DOHH2 (cell line): ENCODE measurements around the gene MIXL1.
A peak's percentile ranks its signal among the peaks of the same experiment; 100 is the strongest.

ENCODE experiments used
- H3F3A ChIP-seq: fragments of 200-600 bp; sonication (generic), shearing (Covaris generic); 2 replicates; pipeline ENCODE4 v1.6.0; 2016; ENCODE audit warnings: antibody characterized with exemption, mild to moderate bottlenecking; ENCODE audit not compliant: control insufficient read depth, insufficient read depth
- H3K27ac ChIP-seq: fragments of 200-600 bp; sonication (generic); 2 replicates; pipeline ENCODE4 v1.5.1; 2014; ENCODE audit warnings: low read depth, mild to moderate bottlenecking, low read length, moderate library complexity
- H3K27me3 ChIP-seq: fragments of 200-600 bp; sonication (generic); 2 replicates; pipeline ENCODE4 v1.6.1; 2014; ENCODE audit warnings: mild to moderate bottlenecking, low read length, mixed read lengths; ENCODE audit not compliant: control insufficient read depth
- H3K36me3 ChIP-seq: fragments of 200-600 bp; sonication (generic); 2 replicates; pipeline ENCODE4 v1.6.1; 2014; ENCODE audit warnings: mild to moderate bottlenecking, low read length, moderate library complexity, mixed read lengths; ENCODE audit not compliant: control insufficient read depth
- H3K4me1 ChIP-seq: fragments of 200-600 bp; sonication (generic); 2 replicates; pipeline ENCODE4 v1.6.1; 2014; ENCODE audit warnings: mild to moderate bottlenecking, low read length, mixed read lengths; ENCODE audit not compliant: control insufficient read depth
- H3K4me2 ChIP-seq: fragments of 200-600 bp; sonication (generic); 2 replicates; pipeline ENCODE4 v1.6.0; 2014; ENCODE audit warnings: mild to moderate bottlenecking, low read length, moderate library complexity
- H3K4me3 ChIP-seq: fragments of 200-600 bp; sonication (generic); 2 replicates; pipeline ENCODE4 v1.5.1; 2014; ENCODE audit warnings: mild to moderate bottlenecking, low read length, mixed read lengths
- H3K79me2 ChIP-seq: fragments of 200-600 bp; sonication (generic); 2 replicates; pipeline ENCODE4 v1.6.1; 2014; ENCODE audit warnings: mild to moderate bottlenecking, low read length, mixed read lengths; ENCODE audit not compliant: control insufficient read depth
- H3K9me2 ChIP-seq: fragments of 200-600 bp; sonication (generic); replicated peaks from 2 replicates; pipeline ENCODE4 v1.6.1; 2014; ENCODE audit warnings: mild to moderate bottlenecking, low read length, mixed read lengths; ENCODE audit not compliant: control insufficient read depth
- H3K9me3 ChIP-seq: fragments of 200-600 bp; sonication (generic); 2 replicates; pipeline ENCODE4 v1.6.1; 2014; ENCODE audit warnings: antibody characterized with exemption, low read length, mixed read lengths; ENCODE audit not compliant: control insufficient read depth, insufficient read depth
- H4K20me1 ChIP-seq: fragments of 200-600 bp; sonication (generic); 2 replicates; pipeline ENCODE4 v1.6.0; 2014; ENCODE audit warnings: low read depth, mild to moderate bottlenecking, antibody characterized with exemption, low read length, moderate library complexity; ENCODE audit not compliant: control insufficient read depth, insufficient read depth
- EZH2phosphoT487 ChIP-seq: fragments of 200-600 bp; sonication (generic); IDR thresholded peaks from 2 replicates; pipeline ENCODE4 v1.6.1; 2017; ENCODE audit warnings: borderline replicate concordance, mild to moderate bottlenecking, antibody characterized with exemption, low read length, moderate library complexity, mixed read lengths
- TF ChIP-seq, protein P1 (sequence below): fragments of 200-600 bp; sonication (generic); IDR thresholded peaks from one replicate; pipeline ENCODE4 v1.5.1; 2014; ENCODE audit warnings: antibody characterized with exemption, mild to moderate bottlenecking, low read depth, low read length; ENCODE audit not compliant: poor library complexity, severe bottlenecking

MIXL1 gene

DNA sequence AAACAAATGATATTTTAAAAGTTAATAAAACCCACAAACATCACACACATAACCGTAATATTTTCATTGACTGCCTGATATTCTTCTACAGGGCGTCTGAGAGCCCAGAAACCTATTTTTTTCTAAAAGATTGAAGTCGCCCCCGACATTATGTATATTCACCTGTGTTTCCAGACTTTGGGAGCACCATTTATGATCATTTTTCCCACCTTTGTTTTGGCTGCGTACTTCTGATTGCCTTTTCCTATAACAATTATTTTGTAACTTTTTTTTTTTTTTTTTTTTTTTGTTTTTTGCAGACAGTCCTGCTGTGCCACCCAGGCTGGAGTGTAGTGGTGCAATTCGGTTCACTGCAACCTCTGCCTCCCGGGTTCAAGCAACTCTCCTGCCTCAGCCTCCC, 36.1 kb upstream of the MIXL1 start:
- TF ChIP-seq, protein P1, sequence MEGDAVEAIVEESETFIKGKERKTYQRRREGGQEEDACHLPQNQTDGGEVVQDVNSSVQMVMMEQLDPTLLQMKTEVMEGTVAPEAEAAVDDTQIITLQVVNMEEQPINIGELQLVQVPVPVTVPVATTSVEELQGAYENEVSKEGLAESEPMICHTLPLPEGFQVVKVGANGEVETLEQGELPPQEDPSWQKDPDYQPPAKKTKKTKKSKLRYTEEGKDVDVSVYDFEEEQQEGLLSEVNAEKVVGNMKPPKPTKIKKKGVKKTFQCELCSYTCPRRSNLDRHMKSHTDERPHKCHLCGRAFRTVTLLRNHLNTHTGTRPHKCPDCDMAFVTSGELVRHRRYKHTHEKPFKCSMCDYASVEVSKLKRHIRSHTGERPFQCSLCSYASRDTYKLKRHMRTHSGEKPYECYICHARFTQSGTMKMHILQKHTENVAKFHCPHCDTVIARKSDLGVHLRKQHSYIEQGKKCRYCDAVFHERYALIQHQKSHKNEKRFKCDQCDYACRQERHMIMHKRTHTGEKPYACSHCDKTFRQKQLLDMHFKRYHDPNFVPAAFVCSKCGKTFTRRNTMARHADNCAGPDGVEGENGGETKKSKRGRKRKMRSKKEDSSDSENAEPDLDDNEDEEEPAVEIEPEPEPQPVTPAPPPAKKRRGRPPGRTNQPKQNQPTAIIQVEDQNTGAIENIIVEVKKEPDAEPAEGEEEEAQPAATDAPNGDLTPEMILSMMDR = no peak
- TF ChIP-seq EZH2phosphoT487 = no peak
- peak overlapping the region; percentile 96 for H3K4me2 ChIP-seq
- H3K4me1 ChIP-seq = peaks cover 31% of the 10 kb centered on the region
- 0 out of 2 replicates have a peak, but pooled peaks cover 5% of the 10 kb centered on the region for H4K20me1 ChIP-seq
- no peaks in the 10 kb centered on the region for H3K9me2 ChIP-seq
- no peaks in the 10 kb centered on the region for H3K27me3 ChIP-seq
- H3K79me2 ChIP-seq = peaks cover 47% of the 10 kb centered on the region
- no peaks in the 10 kb centered on the region for H3K9me3 ChIP-seq
- H3F3A ChIP-seq = no peaks in the 10 kb centered on the region; the same call in 1 of the 2 replicates
- H3K36me3 ChIP-seq = peaks cover 15% of the 10 kb centered on the region
- H3K27ac ChIP-seq = peak overlapping the region; percentile 68
- peak overlapping the region; percentile 96 for H3K4me3 ChIP-seq

DNA sequence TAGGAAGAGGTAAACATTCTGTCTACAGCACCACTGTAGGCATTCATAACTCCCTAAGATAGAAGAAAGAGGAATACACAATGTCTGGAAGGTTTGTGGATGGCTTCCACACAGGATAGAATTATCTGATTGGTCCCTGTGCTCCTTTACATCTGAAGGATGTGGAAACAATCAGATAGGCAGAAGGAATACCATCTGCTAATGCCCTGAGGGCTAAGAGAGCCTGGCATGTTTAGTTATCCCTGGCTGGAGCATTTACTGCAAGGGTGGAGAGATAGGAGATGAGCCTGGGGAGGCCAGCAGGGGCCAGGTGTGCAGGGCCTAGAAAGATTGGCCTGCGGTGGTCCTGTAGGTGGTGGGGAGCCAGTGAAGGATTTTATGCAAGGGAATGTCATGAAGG, 28.3 kb upstream of the MIXL1 start:
- Histone ChIP-seq H3K27ac (no peak overlapping the region), H3F3A (0 out of 2 replicates have a peak, but pooled peaks cover under 1% of the 10 kb centered on the region), H3K4me2 (no peak overlapping the region)

DNA sequence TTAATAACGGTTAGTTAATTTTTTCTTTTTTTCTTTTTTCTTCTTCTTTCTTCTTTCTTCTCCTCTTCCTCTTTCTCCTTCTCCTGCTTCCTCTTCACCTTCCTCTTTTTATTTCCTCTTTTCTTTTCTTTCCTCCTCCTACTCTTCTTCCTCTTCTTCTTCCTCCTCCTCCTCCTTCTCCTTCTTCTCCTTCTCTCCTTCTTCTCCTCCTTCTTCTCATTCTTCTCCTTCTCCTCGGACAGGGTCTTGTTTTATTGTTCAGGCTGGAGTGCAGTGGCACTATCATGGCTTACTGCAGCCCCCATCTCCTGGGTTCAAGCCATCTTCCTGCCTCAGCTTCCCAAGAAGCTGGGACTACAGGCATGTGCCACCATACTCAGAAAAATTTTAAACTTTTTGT, 23.5 kb upstream of the MIXL1 start:
- H3K36me3 ChIP-seq = no peaks in the 10 kb centered on the region
- no peak for TF ChIP-seq EZH2phosphoT487
- no peaks in the 10 kb centered on the region for H3K27me3 ChIP-seq
- peak overlapping the region; percentile 33 for H3K4me2 ChIP-seq
- H3K9me3 ChIP-seq = no peaks in the 10 kb centered on the region
- H3K4me1 ChIP-seq = peaks cover 47% of the 10 kb centered on the region
- no peaks in the 10 kb centered on the region for H4K20me1 ChIP-seq
- H3K4me3 ChIP-seq = 0 out of 2 replicates have a peak overlapping the region, but pooled peaks have one; percentile 17
- no peaks in the 10 kb centered on the region for H3K79me2 ChIP-seq
- no peak overlapping the region for H3K27ac ChIP-seq
- 0 out of 2 replicates have a peak, but pooled peaks cover 3% of the 10 kb centered on the region for H3F3A ChIP-seq
- H3K9me2 ChIP-seq = no peaks in the 10 kb centered on the region

More for the DNA sequence above, 28.3 kb upstream of the MIXL1 start:
- Histone ChIP-seq H3K36me3 (no peaks in the 10 kb centered on the region), H3K4me3 (no peak overlapping the region), H3K9me3 (no peaks in the 10 kb centered on the region), H3K4me1 (peaks cover 13% of the 10 kb centered on the region), H4K20me1 (no peaks in the 10 kb centered on the region), H3K9me2 (no peaks in the 10 kb centered on the region), H3K79me2 (no peaks in the 10 kb centered on the region), H3K27me3 (no peaks in the 10 kb centered on the region)
- TF ChIP-seq EZH2phosphoT487 = no peak
- TF ChIP-seq, protein P1 = no peak

DNA sequence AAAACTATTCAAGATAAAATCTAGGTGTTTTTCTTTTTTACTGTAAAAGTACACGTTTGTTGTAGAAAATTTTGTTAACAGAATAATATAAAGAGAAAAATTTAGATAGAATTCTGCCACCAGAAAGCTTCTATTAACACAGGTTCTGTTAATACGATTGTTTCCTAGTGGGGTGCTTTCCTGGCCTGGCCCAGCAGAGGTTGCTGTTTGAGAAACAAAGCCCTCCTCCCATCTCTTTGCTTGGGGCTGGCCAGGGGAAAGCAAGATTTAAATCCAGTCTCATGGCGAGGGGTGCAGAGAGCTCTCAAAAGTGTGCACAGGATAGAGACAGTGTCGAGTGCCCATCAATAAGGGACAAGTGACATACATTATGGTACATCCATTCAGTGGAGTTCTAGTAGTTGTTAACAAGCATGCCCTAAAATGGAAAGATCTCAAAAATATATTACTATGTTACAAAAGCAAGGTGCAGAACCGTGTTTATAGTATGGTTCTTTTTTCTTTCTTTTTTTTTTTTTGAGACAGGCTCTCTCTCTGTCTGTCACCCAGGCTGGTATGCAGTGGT, 22.4 kb upstream of the MIXL1 start:
- Histone ChIP-seq H3K27me3 (no peaks in the 10 kb centered on the region), H3K27ac (no peak overlapping the region), H3K4me1 (peaks cover 47% of the 10 kb centered on the region), H3K4me3 (no peak overlapping the region), H3K4me2 (no peak overlapping the region), H4K20me1 (no peaks in the 10 kb centered on the region), H3K79me2 (no peaks in the 10 kb centered on the region), H3K9me3 (no peaks in the 10 kb centered on the region), H3K36me3 (no peaks in the 10 kb centered on the region), H3K9me2 (no peaks in the 10 kb centered on the region), H3F3A (0 out of 2 replicates have a peak, but pooled peaks cover 3% of the 10 kb centered on the region)
- TF ChIP-seq, protein P1 = peak; percentile 73
- no peak for TF ChIP-seq EZH2phosphoT487
